Occipital lobe (tissue), 2 donors: ENCODE data around the gene OTOA. TPM values are rescaled to one million over a fixed set of nuclear protein-coding genes. Genes with fewer than 3 reads are reported as not detected.
"Not testable (repeated sequence)": the region's sequence is repeated elsewhere in the genome, so short reads cannot be mapped to it uniquely, and the experiment has no call there.

Experiments used
- DNase-seq: peaks from one replicate; lab custom pipeline; 2025; lab: John Stamatoyannopoulos, UW
- total RNA-seq: library from RNA; depleted of rRNA; stranded (reverse); fragments of >200 nt; gene quantifications from one replicate; pipeline ENCODE4 v1.2.3, GENCODE V29; 2014

OTOA gene
- total RNA-seq, 1 donor from 2014 or later = 1.1 TPM

- DNase-seq = no peak
These were observed 21.9 kb upstream of the OTOA start for GRCh38 chr16:21641916-21642315.

DNA sequence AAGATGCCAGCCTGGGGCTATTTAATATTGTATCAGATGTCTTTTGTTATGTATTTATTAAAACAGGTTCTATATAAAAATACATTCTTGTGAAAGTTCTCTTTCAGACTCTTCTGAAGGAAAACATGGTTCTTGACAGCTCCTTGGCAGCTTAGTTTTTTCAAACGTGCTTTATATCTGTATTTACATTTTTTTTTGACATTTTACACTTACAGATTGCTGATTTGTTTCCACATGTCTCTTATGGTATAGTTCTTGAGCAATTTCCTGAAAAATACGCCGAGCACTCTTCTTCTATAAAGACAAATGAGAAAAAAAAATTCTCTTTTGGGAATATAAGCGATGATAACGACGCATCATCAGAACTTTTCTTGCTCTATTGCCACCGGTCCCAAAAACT, 20.9 kb upstream of the OTOA start:
- DNase-seq = no peak

DNA sequence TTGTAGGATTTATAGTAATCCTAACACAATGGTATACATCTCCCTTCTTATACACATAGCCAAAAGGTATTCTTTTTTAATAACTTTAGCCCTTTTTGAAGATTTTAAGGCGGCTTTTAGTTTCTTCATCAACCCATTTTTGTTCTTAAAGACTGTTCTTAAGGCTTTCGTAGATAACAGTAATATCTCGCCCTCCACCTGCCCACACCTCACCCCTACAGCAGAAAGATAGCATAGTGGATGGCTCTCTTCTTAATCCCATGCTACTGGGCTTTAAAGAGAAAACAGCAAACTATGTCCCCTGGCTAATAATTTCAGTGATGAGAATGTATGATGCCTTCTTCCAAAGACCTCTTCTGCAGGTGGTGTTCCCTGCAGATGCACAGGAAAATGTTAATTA, 20.0 kb upstream of the OTOA start:
- DNase-seq = no peak

DNA sequence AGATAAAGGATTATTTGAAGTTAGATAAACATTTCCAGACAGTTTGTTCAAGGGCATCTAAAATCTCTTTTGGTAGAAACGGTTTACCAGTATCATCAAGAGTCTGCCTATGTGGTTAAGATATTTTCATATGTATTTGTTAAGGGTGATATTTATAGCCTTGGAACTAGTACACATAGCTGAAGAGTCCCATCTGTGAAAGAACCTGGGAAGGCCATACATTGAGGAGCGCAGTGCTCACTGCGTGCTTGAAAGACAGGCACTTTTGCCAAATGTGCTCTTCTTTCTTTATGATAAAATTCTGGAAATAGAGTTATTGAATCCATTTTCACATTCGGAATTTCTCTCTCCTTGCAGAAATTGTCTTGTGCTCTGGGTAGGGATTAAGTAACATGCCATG, 19.1 kb upstream of the OTOA start:
- no peak for DNase-seq

GRCh38 chr16:21645261-21645721, 18.5 kb upstream of the OTOA start:
- no peak for DNase-seq

- DNase-seq = no peak
These were observed 17.7 kb upstream of the OTOA start for GRCh38 chr16:21646091-21646490.

- no peak for DNase-seq
These were observed 16.8 kb upstream of the OTOA start for GRCh38 chr16:21646721-21647561.

- no peak for DNase-seq
These were observed 16.1 kb upstream of the OTOA start for GRCh38 chr16:21647562-21648164.

- DNase-seq = not testable (repeated sequence)
These were observed 13.9 kb upstream of the OTOA start for GRCh38 chr16:21649826-21650406.

DNA sequence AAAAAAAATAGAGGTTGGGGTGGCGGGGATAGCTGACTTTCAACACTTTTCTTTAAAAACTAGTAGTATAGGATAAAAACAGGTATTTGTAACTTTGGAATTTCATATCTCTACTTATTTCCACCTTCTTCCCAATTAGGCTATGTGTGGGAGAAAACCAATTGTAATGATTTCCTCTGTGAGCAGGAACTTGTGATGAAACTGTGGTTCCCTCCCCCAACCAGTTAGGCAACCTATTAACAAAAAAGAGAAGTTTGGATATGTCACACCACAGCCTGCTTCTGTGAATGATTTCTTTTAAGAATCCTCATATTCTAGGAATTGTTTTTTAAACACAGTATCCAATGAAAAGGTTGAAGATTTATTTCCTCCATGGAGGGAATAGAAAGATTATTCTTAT, 13.2 kb upstream of the OTOA start:
- no peak for DNase-seq

GRCh38 chr16:21651515-21651914, 12.3 kb upstream of the OTOA start:
- no peak for DNase-seq

- no peak for DNase-seq
These were observed 11.3 kb upstream of the OTOA start, which contains the start of gene IGSF6 for GRCh38 chr16:21652453-21652852. Gene IGSF6 (minus strand): TSS chr16:21652608. CDS start chr16:21652598, 10 bp downstream.

- DNase-seq = no peak
These were observed 10.2 kb upstream of the OTOA start for GRCh38 chr16:21653571-21653970.

DNA sequence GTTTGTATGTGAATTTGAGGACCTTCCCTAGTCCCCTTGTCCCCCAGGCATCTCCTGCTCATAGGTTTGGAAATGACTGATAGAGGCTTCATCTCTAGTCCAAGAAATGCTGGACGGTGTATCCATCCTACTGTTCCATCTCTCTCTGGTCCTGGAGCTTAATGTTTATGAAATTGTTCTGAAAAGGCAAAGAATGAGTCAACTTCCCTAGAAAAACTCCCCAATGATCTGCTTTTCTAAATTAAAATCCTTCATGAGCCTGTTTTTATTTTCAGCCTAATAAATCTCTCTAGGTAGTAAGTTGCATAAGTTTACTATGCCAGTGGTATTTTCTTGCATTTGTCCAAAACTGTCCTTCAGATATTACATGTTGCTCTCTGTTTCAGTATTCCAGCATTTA, 9.3 kb upstream of the OTOA start:
- DNase-seq = no peak

GRCh38 chr16:21654881-21655280, 8.9 kb upstream of the OTOA start:
- no peak for DNase-seq

GRCh38 chr16:21656795-21657768, 6.7 kb upstream of the OTOA start:
- no peak for DNase-seq

DNA sequence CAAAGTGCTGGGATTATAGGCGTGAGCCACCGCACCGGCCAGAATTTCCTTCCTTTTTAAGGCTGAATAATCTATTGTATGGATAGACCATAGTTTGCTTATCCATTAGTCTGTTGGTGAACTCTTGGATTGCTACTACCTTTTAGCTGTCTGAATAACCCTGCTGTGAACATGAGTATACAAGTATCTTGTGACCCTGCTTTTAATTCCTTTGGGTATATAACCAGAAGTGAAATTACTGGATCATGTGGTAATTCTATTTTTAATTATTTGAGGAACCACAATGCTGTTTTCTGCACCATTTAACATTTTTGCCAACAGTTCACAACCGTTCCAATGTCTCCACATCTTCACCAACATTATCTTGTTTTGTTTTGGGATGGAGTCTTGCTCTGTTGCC, 4.6 kb upstream of the OTOA start:
- no peak for DNase-seq

GRCh38 chr16:21664801-21665492, 1.2 kb downstream of the OTOA start:
- DNase-seq = no peak

- DNase-seq = no peak
These were observed 3.0 kb downstream of the OTOA start for GRCh38 chr16:21666772-21667171.

DNA sequence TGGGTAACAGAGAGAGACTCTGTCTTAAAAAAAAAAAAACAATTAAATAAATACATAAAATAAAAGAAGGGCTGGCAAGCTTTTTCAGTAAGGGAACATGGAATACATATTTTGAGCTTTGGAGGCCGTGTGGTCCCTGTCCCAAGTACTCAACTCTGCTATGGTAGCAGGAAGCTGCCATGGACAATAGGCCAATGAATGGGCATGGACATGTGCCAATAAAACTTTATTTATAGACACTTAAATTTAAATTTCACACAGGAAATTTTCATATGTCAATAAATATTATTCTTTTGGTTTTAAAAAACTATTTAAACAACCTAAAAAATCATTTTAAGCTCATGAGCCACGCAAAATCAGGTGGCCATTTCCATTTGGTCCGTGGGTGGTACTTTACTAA, 3.8 kb downstream of the OTOA start:
- no peak for DNase-seq

DNA sequence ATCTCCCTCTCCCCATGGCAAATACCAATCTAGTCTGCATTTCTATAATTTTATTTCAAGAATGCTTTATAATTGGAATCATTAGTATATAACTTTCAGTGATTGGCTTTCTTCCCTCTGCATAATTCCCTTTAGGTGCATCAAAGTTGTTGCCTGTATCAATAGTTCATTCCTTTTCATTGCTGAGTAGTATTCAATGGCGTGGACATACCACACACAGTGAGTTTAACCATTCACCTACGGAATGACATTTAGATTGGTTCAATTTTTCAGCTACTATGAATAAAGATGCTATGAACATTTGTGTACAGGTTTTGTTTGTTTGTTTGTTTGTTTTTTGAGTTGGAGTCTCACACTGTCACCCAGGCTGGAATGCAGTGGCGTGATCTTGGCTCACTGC, 9.7 kb downstream of the OTOA start:
- no peak for DNase-seq
